ENCODE measurements around the gene EGLN3. TPM values are rescaled to one million over a fixed set of nuclear protein-coding genes. Genes with fewer than 3 reads are reported as not detected.
"Not testable (repeated sequence)": the region's sequence is repeated elsewhere in the genome, so short reads cannot be mapped to it uniquely, and the experiment has no call there.

EGLN3 gene
- polyA plus RNA-seq, 2 of the 4 experiments (the other 2 are of a cell fraction), result 3.5 to 15.4 TPM

GRCh38 chr14:33926967-33927366 lies 23.9 kb downstream of the EGLN3 start:
- H3K9me3 ChIP-seq; H3K4me3 ChIP-seq; ATAC-seq; POLR2A ChIA-PET; H3K4me1 ChIP-seq; H3K4me2 ChIP-seq; CTCF ChIA-PET; H3K27ac ChIP-seq; FAIRE-seq; DNase-seq (ENCODE audit: low read depth in 1 of 2, low spot score in 1 of 2): not testable (repeated sequence)
- peak; percentile 96 for TF ChIP-seq ZC3H11A (IDR thresholded peaks at IDR 0.05)
- 70% methylated on average over 4 of the region's 4 CpGs for WGBS (ENCODE audit: missing lambda C conversion rate)

- FAIRE-seq (no peak), ATAC-seq (no peak), DNase-seq (ENCODE audit: low read depth in 1 of 2, low spot score in 1 of 2) (no peak)
- Histone ChIP-seq H3K4me3 (no peak overlapping the region), H3K9me3 (no peaks in the 10 kb centered on the region), H3K4me2 (no peak overlapping the region), H3K4me1 (no peaks in the 10 kb centered on the region), H3K27ac (no peak overlapping the region)
- no peak for TF ChIP-seq HMGXB4 (CRISPR knock-in tag; IDR thresholded peaks at IDR 0.05; ENCODE audit: borderline replicate concordance)
- no peak for TF ChIP-seq MAZ (IDR thresholded peaks at IDR 0.05; ENCODE audit: borderline replicate concordance, low read depth, low read length)
- TF ChIP-seq ELK1 (IDR thresholded peaks at IDR 0.05; ENCODE audit: low read depth, low read length), result no peak
- TF ChIP-seq POLR2A (IDR thresholded peaks at IDR 0.05; ENCODE audit: low read length), result no peak
- TF ChIP-seq RNF2 (IDR thresholded peaks at IDR 0.05; ENCODE audit: borderline replicate concordance, low read depth), result no peak
- TF ChIP-seq TFCP2L1 (CRISPR knock-in tag; IDR thresholded peaks at IDR 0.05), result no peak
- no peak for TF ChIP-seq NPAS2 (CRISPR knock-in tag; IDR thresholded peaks at IDR 0.05; ENCODE audit: borderline replicate concordance)
- no peak for TF ChIP-seq FOXS1 (CRISPR knock-in tag; IDR thresholded peaks at IDR 0.05)
- no peak for TF ChIP-seq MAFK (IDR thresholded peaks at IDR 0.05; ENCODE audit: partially characterized antibody)
- no peak for TF ChIP-seq GATA3 (IDR thresholded peaks at IDR 0.05; ENCODE audit: borderline replicate concordance)
- no peak for TF ChIP-seq RARB (CRISPR knock-in tag; IDR thresholded peaks at IDR 0.05)
- TF ChIP-seq HES2 (IDR thresholded peaks at IDR 0.05), result no peak
- TF ChIP-seq BCL3 (IDR thresholded peaks at IDR 0.05), result no peak
- TF ChIP-seq NFE2L2 (conservative IDR thresholded peaks at IDR 0.05; ENCODE audit: low read length), result no peak
- ChIA-PET CTCF (no interaction called here), POLR2A (no interaction called here)
Observed at GRCh38 chr14:33925946-33926345, 24.9 kb downstream of the EGLN3 start.

- ATAC-seq (no peak), DNase-seq (ENCODE audit: low read depth in 1 of 2, low spot score in 1 of 2) (no peak), FAIRE-seq (no peak)
- ChIA-PET CTCF (no interaction called here), POLR2A (no interaction called here)
- Histone ChIP-seq H3K27ac (no peak overlapping the region), H3K4me1 (no peaks in the 10 kb centered on the region), H3K9me3 (no peaks in the 10 kb centered on the region), H3K4me2 (no peak overlapping the region), H3K4me3 (no peak overlapping the region)
- WGBS (ENCODE audit: missing lambda C conversion rate), result 90% methylated on average over 3 of the region's 3 CpGs
- TF ChIP-seq CHD4 (IDR thresholded peaks at IDR 0.05; ENCODE audit: borderline replicate concordance), result no peak
- no peak for TF ChIP-seq JUN (IDR thresholded peaks at IDR 0.05)
- TF ChIP-seq RARB (CRISPR knock-in tag; IDR thresholded peaks at IDR 0.05), result no peak
- no peak for TF ChIP-seq NPAS2 (CRISPR knock-in tag; IDR thresholded peaks at IDR 0.05; ENCODE audit: borderline replicate concordance)
- TF ChIP-seq RCOR1 (IDR thresholded peaks at IDR 0.05; ENCODE audit: low read depth, low read length), result no peak
- no peak for TF ChIP-seq PBX3 (IDR thresholded peaks at IDR 0.05)
- TF ChIP-seq ZC3H11A (IDR thresholded peaks at IDR 0.05), result no peak
- no peak for TF ChIP-seq MAFK (IDR thresholded peaks at IDR 0.05; ENCODE audit: partially characterized antibody)
- TF ChIP-seq MAZ (IDR thresholded peaks at IDR 0.05; ENCODE audit: borderline replicate concordance, low read depth, low read length), result no peak
- no peak for TF ChIP-seq REST (IDR thresholded peaks at IDR 0.05)
Observed at GRCh38 chr14:33925235-33925634, 25.6 kb downstream of the EGLN3 start.

All from A549 (cell line).